Measurements from ENCODE around the gene TRIP4.
"Not testable (repeated sequence)": the region's sequence is repeated elsewhere in the genome, so short reads cannot be mapped to it uniquely, and the experiment has no call there.

Gene TRIP4

GRCh38 chr15:64379216-64379960 is 8.2 kb upstream of the TRIP4 start:
- H3K79me2 ChIP-seq (ENCODE audit: insufficient read depth, low read depth): peaks cover 21% of the 10 kb centered on the region
- H3K4me3 ChIP-seq (IDR thresholded peaks at IDR 0.05; ENCODE audit: insufficient read depth, low read depth, low read length): no peak overlapping the region
- TF ChIP-seq, protein P1, sequence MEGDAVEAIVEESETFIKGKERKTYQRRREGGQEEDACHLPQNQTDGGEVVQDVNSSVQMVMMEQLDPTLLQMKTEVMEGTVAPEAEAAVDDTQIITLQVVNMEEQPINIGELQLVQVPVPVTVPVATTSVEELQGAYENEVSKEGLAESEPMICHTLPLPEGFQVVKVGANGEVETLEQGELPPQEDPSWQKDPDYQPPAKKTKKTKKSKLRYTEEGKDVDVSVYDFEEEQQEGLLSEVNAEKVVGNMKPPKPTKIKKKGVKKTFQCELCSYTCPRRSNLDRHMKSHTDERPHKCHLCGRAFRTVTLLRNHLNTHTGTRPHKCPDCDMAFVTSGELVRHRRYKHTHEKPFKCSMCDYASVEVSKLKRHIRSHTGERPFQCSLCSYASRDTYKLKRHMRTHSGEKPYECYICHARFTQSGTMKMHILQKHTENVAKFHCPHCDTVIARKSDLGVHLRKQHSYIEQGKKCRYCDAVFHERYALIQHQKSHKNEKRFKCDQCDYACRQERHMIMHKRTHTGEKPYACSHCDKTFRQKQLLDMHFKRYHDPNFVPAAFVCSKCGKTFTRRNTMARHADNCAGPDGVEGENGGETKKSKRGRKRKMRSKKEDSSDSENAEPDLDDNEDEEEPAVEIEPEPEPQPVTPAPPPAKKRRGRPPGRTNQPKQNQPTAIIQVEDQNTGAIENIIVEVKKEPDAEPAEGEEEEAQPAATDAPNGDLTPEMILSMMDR (conservative IDR thresholded peaks at IDR 0.05; ENCODE audit: low read depth, low read length): no peak

DNA sequence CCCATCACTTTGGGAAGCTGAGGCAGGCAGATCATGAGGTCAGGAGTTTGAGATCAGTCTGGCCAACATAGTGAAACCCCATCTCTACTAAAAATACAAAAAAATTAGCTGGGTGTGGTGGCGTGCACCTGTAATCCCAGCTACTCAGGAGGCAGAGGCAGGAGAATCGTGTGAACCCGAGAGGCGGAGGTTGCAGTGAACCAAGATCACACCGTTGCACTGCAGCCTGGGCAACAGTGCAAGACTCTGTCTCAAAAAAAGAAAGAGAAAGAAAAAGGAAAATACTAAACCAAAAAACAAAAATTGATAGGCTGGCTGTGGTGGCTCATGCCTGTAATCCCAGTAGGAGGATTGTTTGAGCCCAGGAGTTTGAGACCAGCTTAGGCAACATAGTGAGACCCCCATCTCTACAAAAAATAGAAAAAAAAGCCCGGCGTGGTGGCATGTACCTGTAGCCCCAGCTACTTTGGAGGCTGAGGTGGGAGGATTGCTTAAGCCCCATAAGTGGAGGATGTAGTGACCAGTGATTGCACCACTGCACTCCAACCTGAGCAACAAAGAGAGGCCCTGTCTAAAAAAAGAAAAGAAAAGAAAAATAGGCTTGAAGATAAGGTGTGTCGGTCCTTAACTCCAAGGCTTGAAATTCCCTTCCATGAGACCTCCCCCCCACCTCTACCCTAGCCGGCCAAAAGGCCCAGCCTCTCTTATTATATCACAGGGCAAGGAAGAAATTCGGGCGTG is 7.3 kb upstream of the TRIP4 start:
- H3K4me1 ChIP-seq (ENCODE audit: low read depth, poor library complexity, severe bottlenecking): peaks cover 25% of the 10 kb centered on the region
- H3K9ac ChIP-seq: peak overlapping the region; percentile 75
- peak overlapping the region; percentile 67 for H3K4me2 ChIP-seq
- not testable (repeated sequence) for H3K36me3 ChIP-seq (ENCODE audit: insufficient read depth); H3K27me3 ChIP-seq (ENCODE audit: insufficient read depth, low read depth); H4K20me1 ChIP-seq (ENCODE audit: insufficient read depth); H3K4me3 ChIP-seq (IDR thresholded peaks at IDR 0.05; ENCODE audit: insufficient read depth, low read depth, low read length)
- H3K79me2 ChIP-seq (ENCODE audit: insufficient read depth, low read depth): peaks cover 21% of the 10 kb centered on the region
- H3K27ac ChIP-seq: peak overlapping the region; percentile 25; the same call in 1 of the 2 replicates
- peak overlapping the region; percentile 80 for H2AFZ ChIP-seq (ENCODE audit: low read depth)

More at GRCh38 chr15:64379216-64379960, 8.2 kb upstream of the TRIP4 start:
- Histone ChIP-seq H3K9ac (no peak overlapping the region), H3K4me1 (ENCODE audit: low read depth, poor library complexity, severe bottlenecking) (peaks cover 25% of the 10 kb centered on the region), H3K4me2 (peak overlapping the region; percentile 67), H4K20me1 (ENCODE audit: insufficient read depth) (no peaks in the 10 kb centered on the region), H3K27me3 (ENCODE audit: insufficient read depth, low read depth) (no peaks in the 10 kb centered on the region), H3K36me3 (ENCODE audit: insufficient read depth) (no peaks in the 10 kb centered on the region), H3K27ac (no peak overlapping the region), H2AFZ (ENCODE audit: low read depth) (no peak overlapping the region)

- Histone ChIP-seq H3K9ac (peak within 1 kb of the TSS; percentile 75), H3K4me1 (ENCODE audit: low read depth, poor library complexity, severe bottlenecking) (peaks cover 25% of the 10 kb centered on the region), H3K27ac (peak within 1 kb of the TSS; percentile 25; the same call in 1 of the 2 replicates), H3K36me3 (ENCODE audit: insufficient read depth) (no peaks in the 10 kb centered on the region), H2AFZ (ENCODE audit: low read depth) (peak within 1 kb of the TSS; percentile 80), H3K79me2 (ENCODE audit: insufficient read depth, low read depth) (peaks cover 21% of the 10 kb centered on the region), H4K20me1 (ENCODE audit: insufficient read depth) (no peaks in the 10 kb centered on the region), H3K27me3 (ENCODE audit: insufficient read depth, low read depth) (no peaks in the 10 kb centered on the region), H3K4me2 (peak within 1 kb of the TSS; percentile 67), H3K4me3 (IDR thresholded peaks at IDR 0.05; ENCODE audit: insufficient read depth, low read depth, low read length) (no peak within 1 kb of the TSS)
- TF ChIP-seq, protein P1 (conservative IDR thresholded peaks at IDR 0.05; ENCODE audit: low read depth, low read length): no peak
These were observed 6.5 kb upstream of the TRIP4 start, which contains the start of gene PCLAF for GRCh38 chr15:64381000-64381751. Gene PCLAF, minus strand, starts transcription at chr15:64381441. Its CDS starts 70 bp downstream, at chr15:64381371.

DNA sequence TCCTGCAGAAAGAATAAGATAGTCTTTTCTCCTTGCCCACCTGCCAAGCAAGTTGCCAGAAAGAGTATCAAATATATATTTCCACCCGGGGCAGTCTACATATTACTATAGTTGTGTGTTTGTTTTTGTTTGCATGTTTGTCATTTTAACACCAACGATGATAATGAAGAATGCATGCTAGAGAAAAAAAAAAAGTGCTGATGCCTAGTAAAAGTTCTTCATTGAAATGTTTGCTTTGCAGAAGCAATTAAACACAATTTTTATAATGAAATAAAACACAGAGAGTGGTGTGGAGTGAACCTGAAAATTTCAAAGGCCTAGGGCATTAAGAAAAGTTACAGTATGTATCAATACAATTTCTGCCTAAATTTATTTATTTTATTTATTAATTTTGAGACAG is 3.9 kb upstream of the TRIP4 start:
- Histone ChIP-seq H3K36me3 (ENCODE audit: insufficient read depth) (no peaks in the 10 kb centered on the region), H3K4me3 (IDR thresholded peaks at IDR 0.05; ENCODE audit: insufficient read depth, low read depth, low read length) (no peak overlapping the region)

More for the DNA sequence above, 3.9 kb upstream of the TRIP4 start:
- no peak overlapping the region for H3K9ac ChIP-seq
- TF ChIP-seq, protein P1 (conservative IDR thresholded peaks at IDR 0.05; ENCODE audit: low read depth, low read length): no peak
- H2AFZ ChIP-seq (ENCODE audit: low read depth): no peak overlapping the region
- H3K27me3 ChIP-seq (ENCODE audit: insufficient read depth, low read depth): no peaks in the 10 kb centered on the region
- peaks cover 31% of the 10 kb centered on the region for H3K79me2 ChIP-seq (ENCODE audit: insufficient read depth, low read depth)
- no peak overlapping the region for H3K27ac ChIP-seq
- H3K4me1 ChIP-seq (ENCODE audit: low read depth, poor library complexity, severe bottlenecking): peaks cover 29% of the 10 kb centered on the region
- no peaks in the 10 kb centered on the region for H4K20me1 ChIP-seq (ENCODE audit: insufficient read depth)
- no peak overlapping the region for H3K4me2 ChIP-seq

Measured in KMS-11 (cell line).